Stimulated activated CD4-positive, alpha-beta T cell treated with anti-CD3 and anti-CD28 coated beads, TNF-alpha, amount 100 ng/mL, for 4 hours (primary cell): ENCODE data around the gene RNF225.
"Not testable (repeated sequence)": the region's sequence is repeated elsewhere in the genome, so short reads cannot be mapped to it uniquely, and the experiment has no call there.

Experiments used
- DNase-seq, 3 experiments: peaks; one replicate each; pipeline ENCODE4 v3.0.0-alpha.2; 2020; ENCODE audit warnings: low read depth in 3 of 3

RNF225 gene

DNA sequence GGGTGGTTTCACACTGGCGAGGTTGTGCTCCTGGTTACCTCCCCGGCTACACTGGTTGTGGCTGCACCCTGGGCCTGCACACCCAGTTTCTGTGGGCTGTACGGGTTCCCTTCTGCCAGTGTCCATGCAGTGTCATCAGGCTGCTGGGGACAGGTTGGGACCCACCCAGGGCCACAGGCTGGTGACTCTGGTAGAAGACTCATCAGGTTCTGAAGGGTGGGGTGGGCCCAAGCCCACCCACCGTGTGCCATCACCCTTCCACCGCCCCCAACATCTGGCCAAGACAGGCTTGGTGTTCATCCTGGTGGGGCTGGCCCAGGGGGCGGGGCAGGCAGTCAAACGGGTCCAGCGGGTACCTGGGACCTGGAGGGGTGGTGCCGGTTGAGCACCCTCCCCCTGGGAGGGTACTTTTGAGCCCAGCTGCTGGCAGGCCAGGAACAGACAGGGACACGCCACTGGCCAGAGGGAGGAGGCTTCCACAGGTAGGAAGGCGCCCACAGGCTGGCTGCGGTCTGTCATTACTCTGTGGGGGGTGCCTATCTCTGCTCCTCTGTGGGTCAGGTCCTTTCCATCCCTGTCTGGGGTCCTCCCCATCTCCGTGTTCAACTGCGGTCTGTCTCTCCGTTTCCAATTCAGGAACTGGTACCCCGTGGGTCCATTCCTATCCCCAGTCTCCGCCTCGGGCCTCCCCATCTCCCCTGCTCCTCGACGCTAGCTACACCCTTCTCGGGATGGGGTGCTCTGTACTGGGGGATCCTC lies at the start of gene RNF225:
Gene RNF225 (plus strand): TSS at position 437 of the 759 bp plus-strand sequence. CDS start 434 bp downstream, outside the sequence.
- peak in 1 of 3 experiments; percentile 28 for DNase-seq

DNA sequence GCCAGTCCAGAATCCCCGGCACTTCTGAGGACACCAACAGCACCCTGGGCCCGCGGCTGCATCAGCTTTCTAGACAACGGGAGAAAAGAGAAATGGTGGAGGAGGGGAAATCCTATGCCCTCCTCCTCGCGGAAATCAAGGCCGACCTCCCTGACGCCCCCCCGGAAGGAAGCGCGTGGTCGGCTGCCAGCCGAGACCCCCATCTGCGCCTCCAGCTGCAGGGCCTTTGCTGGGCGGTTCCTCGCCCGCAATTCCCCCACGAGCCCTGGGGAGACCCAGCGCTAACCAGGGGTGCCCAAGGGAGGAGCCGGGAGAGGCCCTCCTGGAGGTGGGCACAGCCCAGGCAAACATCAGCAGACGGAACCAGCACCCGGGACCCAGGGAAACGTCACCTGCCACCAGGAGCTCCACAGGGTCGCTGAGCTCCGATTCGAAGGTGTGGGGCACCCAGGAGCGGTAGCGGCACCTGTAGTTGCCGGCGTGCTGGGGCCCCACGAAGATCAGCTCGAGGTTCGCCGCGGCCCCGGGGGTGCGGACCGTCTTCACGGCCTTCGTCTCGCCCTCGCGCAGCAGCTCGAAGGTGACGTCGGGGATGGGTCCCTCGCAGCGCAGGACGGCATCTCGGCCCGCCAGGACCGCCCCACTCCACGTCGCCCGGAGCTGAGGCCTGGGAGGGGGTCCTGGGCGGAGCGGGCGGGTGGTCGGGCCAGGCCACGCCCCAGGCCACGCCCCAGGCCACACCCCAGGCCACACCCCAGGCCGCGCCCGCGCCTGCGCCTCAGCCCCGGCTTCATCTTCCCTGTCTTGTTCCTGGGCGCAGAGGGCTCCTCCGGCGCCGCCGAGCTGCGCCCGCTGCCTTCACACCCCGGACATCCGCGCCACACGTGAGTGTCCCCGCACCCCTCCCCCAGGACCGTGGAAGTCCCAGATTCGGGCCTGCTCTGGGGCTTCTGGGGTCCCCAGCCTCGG lies 48.2 kb upstream of the RNF225 start:
- DNase-seq: peak; percentile 35 to 47 (median 37)

DNA sequence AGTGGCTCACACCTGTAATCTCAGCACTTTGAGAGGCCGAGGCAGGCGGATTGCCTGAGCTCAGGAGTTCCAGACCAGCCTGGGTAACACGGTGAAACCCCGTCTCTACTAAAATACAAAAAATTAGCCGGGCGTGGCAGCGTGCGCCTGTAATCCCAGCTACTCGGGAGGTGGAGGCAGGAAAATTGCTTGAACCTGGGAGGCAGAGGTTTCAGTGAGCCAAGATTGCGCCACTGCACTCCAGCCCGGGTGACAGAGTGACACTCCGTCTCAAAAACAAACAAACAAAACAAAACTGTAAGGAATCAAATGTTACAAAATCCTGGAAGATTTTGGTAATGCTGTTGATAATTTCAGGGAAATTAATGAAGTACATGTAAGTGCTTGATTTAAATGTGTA lies 47.4 kb upstream of the RNF225 start:
- not testable (repeated sequence) for DNase-seq

DNA sequence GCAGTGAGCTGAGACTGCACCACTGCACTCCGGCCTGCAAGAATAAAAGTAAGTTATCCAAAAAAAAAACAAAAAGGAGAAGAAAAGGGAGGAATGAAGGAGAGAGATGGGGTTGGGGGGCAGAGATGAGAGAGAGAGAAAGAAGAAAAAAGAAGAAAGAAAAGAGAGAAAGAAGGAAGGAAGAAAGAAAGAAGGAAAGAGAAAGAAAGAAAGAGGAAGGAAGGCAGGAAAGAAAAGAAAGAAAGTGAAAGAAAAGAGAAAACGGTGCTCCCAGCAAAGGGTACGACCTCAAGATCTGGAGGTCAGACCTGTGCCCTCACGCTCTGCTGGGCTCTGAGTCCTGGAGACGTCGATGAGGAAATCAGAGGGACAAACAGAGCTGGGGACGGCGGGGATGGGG lies 45.9 kb upstream of the RNF225 start:
- no peak for DNase-seq

DNA sequence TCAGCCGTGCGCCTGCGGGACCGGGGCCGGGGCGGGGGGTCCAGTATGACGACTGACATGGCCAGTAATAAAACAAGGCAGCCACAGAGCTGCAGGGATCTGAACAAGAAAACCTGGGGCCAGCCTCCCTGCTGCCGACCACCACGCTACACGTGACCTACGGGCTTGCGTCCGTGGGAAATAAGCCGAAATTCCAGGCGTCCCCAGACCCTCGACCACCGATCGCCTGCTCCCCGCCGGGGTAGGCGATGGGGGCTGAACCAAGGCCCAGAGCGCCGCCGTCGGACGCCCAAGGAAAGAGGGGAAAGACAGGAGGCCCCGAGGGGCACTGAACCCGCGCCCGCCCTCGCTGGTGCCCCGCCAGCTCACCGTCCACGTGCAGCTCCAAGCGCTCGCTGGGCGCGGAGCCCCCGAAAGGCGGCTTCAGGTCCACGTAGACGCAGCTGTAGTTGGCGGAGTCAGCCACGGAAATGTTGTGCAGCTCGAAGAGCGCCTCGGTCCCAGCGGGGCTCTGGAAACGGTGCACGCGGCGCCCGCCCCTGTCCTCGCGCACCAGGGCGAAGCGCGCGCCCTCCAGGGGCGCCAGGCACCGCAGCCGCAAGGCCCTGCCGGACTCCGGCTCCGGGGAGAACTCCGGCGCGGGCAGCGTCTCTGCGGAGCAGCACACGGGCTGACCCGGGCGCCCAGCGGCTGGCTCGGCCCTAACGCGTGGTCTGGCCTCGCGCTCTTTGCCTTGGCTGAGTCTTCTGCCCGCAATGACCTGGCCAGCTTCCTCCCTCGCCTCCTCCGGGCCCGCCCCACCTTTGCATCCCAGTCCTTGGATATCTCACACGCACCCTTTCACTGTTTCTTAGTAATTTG lies 45.2 kb upstream of the RNF225 start:
- no peak for DNase-seq

DNA sequence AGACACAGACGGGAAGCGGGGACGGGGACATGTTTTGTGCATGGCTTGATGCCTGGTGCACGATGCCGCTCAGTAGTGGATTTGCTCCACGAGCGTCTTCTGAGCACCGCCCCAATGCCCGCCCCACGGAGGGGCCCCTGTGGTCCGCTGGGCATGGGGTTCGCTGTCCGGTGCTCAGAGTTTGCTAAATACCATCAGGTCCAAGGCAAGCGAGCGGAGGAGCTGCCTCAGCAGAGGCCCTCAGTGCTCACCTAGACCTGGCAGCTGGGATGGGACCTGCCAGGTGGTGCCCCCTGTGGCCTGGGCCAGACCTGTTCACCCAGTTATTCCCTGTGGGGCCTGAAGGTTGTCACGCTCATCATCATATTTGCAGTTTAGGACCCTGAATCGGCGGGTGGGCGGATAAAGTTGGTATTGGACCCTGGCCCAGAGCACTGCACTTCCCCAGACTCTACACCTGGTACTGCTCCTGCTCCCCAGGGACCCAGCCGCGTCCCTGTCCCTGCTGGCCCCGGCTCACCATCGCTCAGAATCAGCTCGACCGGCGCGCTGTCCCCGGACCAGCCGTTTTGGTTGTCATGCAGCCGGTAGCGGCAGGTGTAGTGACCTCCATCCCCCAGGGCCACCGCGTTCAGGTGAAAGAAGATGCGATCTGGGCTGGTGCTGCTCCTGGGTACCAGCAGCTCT lies 44.4 kb upstream of the RNF225 start:
- DNase-seq: no peak

DNA sequence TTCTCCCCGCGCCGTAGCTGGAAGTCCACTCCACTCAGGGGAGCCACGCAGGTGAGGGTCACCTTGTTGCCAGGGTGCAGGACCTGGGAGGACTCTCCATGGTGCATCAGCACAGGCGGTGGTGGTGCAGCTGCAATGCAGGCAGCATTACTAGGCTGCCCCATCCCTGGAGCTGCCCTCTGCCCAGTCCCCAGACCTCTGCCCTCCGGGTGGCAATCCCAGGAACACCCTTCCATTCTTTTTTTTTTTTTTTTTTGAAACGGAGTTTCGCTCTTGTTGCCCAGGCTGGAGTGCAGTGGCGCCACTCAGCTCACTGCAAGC lies 43.9 kb upstream of the RNF225 start:
- no peak for DNase-seq

DNA sequence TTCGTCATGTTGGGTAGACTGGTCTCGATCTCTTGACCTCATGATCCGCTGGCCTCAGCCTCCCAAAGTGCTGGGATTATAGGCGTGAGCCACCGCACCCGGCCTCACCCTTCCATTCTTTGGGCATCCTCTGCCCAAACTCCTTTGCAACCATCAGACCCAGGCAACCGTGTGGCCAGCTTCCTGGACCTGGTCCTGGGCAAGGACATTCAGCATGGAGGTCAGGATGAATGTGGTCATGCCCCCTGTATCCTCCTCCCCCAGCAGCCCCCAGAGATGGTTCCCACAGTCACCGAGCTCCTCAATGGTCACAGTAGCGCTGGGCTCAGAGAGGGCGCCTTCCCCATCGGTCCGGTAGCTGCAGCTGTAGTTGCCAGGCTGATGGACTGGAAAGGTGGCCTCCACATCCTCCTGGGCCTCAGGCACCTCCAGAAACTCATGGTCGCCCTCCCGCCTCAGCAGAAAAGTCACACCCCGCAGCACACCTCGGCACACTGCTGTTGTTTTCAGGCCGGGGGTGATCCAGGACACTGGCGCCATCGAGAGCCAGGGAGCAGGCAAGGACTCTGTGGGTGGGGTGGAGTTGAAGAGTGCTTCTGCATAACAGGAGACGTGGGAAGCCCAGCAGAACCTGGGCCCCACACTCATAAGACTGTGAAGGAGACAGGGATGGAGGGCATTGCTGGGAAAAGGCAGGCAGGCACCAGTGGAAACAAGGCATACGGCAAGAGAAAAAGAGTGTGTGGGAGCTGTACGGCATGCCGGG lies 43.3 kb upstream of the RNF225 start:
- no peak for DNase-seq

DNA sequence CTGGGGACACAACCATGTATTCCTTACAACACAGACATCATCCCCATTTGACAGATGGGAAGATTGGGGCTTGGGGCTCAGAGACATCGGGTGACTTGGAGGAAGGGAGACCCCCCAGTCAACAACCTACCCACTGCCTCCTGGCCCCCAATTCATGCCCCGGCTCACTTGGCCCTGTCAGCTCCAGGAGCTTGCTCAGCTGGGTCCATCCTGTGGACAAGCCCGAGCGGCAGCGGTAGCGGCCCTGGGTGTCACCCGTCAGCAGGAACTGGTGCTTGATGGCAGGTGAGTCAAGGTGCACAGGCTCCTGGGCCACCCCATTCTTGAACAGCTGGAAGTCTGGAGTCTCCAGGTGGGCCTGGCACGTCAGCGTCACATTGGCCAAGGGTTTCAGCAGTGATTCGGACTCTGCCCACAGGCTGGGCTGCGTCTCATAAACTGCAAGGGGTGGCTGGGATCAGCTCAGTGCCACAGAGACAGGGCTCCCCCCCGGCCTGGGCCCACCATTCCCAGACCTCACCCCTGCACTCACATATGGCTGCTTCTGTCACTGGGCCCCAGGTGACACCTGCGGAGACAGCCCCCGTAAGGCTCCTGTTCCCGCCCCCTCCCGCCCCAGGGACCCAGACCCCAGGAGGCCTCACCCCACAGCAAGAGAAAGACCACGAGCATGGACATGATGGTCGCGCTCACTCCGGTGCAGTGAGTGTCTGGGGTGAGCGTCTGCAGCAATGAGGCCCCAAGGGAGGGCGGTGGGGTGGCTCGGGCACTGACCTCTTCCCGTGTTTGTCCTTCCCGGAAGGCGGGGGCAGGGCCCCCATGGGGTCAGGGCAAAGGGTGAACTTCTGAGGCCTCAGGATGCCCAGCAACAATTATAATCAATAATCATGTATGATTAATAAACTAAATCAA lies 42.4 kb upstream of the RNF225 start, which contains the start of gene A1BG:
Gene A1BG (minus strand): TSS at position 733 of the 912 bp plus-strand sequence. CDS start 55 bp downstream, at position 678.
- no peak for DNase-seq

DNA sequence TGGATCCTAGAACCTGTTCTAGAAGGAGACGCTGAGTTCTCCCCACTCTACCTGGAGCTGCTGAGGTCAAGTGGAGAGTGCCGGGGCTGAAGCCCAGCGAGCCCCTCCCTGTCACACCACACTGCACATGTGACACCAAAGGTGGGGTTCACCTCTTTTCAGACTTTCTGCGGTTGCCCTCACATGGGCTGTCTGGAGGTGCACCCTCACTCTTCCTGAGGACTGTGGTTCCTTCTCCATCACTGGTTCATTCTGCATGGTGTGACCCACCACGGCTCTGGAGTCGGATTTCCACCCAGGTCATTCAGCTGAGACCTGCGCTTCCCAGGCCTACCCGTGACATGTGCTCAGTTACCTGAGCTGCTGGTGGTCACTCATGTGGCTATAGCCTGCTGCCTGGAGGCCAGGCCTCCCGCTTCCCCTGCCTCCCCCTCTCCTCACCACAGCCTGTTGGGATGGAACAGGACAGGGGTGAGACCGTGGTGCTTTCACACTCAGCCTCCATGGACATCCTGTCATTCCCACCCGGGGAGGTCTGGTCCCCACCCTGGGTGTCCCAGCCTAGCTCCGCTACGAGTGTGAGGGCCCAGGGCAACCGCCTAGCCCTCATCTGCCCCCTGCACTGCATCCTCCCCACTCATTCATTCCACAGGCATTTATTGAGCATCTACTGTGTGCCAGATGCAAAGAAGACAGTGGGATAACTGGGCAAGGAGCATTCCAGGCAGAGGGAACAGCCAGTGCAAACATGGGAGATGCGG lies 41.6 kb upstream of the RNF225 start:
- DNase-seq: no peak

DNA sequence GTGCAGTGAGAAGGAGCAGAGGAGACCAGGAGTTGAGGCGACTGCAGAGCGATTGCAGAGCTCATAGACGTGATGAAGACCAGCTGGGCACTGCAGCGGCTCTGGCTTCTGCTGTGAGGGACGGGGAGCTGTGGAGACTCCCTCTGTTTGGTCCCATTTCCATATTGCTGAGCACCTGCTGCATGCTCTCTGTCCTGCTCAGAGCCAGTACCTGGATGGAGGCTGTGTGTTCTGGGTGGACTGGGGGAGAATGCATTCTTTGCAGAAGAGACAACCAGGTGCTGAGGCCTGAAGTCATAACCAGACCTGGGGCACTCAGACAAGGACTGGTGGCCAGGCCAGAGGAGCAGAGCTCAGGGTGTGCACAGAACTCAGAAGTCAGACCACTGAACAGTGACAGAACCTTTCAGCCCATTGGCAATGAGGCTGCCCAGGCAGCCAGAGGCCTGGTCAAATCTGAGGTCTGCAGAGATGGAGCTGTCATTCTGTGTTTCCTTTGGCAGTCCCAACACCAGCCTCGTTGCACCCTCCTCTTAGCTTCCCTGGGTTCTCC lies 40.9 kb upstream of the RNF225 start:
- no peak for DNase-seq

DNA sequence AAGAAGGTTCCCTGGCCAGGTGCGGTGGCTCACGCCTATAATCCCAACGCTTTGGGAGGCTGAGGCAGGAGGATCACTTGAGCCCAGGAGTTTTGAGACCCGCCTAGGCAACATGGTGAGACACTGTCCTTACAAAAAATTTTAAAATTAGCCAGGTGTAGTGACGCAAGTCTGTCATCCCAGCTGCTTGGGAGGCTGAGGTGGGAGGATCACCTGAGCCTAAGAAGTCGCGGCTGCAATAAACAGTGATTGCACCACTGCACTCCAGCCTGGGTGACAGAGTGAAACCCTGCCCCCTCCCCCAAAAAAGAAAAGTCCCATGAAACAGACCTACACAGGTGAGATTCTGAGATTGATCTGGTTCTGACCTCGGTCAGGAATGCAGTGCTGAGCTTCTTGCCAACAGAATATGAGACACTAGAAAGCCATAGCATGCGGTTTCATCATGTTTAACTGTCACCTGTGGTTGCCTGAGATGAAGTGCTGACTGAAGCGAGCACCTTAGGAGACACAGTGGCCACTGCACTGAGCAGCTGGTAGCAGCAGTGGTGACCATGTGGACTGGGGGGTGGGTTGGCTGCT lies 40.1 kb upstream of the RNF225 start:
- no peak for DNase-seq

DNA sequence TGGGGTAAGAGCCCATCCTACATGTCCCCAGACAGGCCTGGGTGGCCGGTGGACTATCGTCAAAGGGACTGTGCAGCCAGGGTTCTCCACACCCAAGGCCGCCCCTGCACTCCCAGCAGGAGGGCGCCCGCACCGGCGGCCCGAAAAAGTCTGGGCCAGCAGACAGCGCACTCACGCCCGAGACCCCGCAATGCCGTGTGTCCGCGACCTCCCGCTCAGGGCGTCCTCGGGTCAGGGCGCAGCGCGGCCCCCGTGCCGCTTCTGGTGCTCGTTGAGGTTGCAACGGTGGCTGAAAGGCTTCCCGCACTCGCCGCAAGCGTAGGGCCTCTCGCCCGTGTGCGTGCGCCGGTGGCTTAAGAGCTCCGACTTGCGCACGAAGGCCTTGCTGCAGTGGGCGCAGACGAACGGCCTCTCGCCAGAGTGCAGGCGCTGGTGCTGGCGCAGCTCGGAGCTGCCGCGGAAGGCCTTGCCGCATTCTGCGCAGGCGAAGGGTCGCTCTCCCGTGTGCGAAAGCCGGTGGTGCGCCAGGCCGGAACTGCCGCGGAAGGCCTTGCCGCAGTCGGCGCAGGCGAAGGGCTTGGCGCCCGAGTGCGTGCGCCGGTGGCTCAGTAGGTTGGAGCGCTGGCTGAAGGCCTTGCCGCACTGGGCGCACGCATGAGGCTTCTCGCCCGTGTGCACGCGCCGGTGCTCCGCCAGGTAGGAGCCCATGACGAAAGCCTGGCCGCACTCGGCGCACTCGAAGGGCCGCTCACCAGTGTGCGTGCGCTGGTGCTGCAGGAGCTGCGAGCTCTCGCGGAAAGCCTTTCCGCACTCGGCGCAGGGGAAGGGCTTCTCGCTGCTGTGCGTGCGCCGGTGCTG lies 39.3 kb upstream of the RNF225 start:
- DNase-seq: no peak

DNA sequence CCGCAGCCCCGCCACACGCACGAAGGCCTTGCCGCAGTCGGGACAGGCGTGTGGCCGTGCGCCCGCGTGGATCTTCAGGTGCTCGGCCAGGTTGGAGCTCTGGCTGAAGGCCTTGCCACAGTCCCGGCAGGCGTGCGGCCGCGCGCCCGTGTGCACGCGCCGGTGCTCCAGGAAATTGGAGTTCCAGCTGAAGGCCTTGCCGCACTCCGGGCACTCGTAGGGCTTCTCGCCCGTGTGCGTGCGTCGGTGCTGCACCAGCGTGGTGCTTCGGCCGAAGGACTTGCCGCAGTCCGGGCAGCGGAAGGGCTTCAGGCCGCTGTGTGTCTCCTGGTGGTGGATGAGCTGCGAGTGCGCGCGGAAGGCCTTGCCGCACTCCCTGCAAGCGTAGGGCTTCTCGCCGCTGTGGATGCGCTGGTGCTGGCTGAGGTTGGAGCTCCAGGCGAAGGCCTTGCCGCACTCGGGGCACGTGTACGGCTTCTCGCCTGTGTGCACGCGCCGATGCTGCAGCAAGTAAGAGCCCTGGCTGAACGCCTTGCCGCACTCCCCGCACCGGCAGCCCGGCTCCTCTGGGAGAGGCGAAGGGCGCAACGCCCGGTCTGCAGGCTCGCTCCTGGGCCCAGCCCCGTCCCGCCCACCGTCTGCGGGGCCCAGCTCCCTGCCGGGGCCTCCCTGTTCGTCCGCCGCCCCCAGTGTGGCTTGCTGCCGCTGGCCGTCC lies 38.5 kb upstream of the RNF225 start:
- no peak for DNase-seq

DNA sequence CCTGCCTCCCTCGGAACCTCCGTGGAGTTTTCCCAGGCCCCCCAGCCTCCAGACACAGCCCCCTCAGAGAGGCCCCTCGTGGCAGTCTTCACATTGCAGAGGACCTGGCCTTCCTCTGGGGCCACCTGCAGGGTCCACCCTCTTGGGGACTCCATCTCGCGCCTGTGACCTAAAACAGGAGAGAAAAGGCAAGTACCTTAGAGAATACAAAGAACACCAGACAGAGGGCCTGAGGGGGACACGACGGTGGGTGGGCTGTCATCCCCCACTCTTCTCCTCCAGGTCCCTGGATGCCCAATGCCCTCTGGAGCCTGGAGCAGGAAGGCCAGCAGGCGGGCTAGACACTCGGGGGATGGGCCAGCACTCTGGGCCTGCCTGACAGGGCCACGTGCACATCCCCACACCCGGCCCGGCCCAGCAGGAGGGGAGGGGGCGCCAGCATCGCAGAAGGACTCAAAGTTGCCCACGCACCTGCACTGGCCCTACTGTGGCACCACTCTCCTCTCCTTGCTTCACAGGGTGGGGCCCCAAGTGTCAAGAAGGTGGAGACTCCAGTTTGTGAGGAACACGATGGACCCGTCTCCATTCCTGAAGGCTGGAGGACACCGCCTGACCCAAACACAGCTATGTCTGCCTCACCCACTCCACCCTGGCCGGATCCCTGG lies 37.8 kb upstream of the RNF225 start:
- DNase-seq: no peak

DNA sequence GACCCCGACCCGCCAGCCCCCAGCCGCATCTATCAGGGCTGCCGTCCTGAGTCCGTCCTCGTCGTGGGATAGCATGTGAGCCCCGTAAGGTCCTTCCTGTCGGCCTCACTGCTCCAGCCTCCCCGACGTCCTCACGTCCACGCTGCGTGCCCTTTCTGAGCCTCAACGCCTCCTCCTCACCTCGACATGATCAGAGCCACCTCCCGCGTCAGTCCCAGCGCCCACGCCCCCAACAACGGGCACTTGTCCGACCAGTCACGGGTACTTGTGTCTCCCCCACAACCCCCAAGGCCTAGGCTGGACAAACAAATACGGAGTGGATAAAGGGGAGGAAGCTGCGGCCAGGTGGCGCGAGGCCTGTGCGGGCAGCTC lies 33.6 kb upstream of the RNF225 start:
- peak in 1 of 3 experiments; percentile 24 for DNase-seq
